Glutamatergic neuron (in vitro differentiated cells): ENCODE measurements around the gene ZNF778. TPM values are rescaled to one million over a fixed set of nuclear protein-coding genes. Genes with fewer than 3 reads are reported as not detected.
"Not testable (repeated sequence)": the region's sequence is repeated elsewhere in the genome, so short reads cannot be mapped to it uniquely, and the experiment has no call there.

ENCODE experiments used
- DNase-seq: peaks from one replicate; pipeline ENCODE4 v3.0.0; 2022
- H3K27ac Mint-ChIP-seq: one replicate; pipeline ENCODE4 v1.8.0; 2020; ENCODE audit warnings: mild to moderate bottlenecking, mixed read lengths, inconsistent platforms; ENCODE audit not compliant: unreplicated experiment
- H3K27me3 Mint-ChIP-seq: one replicate; pipeline ENCODE4 v1.8.0; 2020; ENCODE audit warnings: mild to moderate bottlenecking, moderate library complexity, mixed read lengths, inconsistent platforms; ENCODE audit not compliant: unreplicated experiment
- H3K36me3 Mint-ChIP-seq: one replicate; pipeline ENCODE4 v1.8.0; 2020; ENCODE audit warnings: mild to moderate bottlenecking, mixed read lengths, inconsistent platforms; ENCODE audit not compliant: unreplicated experiment
- H3K4me1 Mint-ChIP-seq: one replicate; pipeline ENCODE4 v1.8.0; 2020; ENCODE audit warnings: mild to moderate bottlenecking, low read depth, mixed read lengths, inconsistent platforms; ENCODE audit not compliant: unreplicated experiment
- H3K4me3 Mint-ChIP-seq: one replicate; pipeline ENCODE4 v1.8.0; 2020; ENCODE audit warnings: mild to moderate bottlenecking, mixed read lengths, inconsistent platforms; ENCODE audit not compliant: unreplicated experiment
- H3K9me3 Mint-ChIP-seq: one replicate; pipeline ENCODE4 v1.8.0; 2020; ENCODE audit warnings: mild to moderate bottlenecking, moderate library complexity, mixed read lengths, inconsistent platforms; ENCODE audit not compliant: unreplicated experiment
- total RNA-seq: library from RNA; stranded (reverse); fragmentation: NEBNext Ultra II Directional; extraction: Animal tissue kit (Norgen Biotek cat#: 25700); gene quantifications from one replicate; pipeline ENCODE4 v1.2.1, GENCODE V29; 2021; ENCODE audit not compliant: unreplicated experiment
- TF ChIP-seq, protein P1 (sequence below): fragments of 200-600 bp; sonication (generic); IDR thresholded peaks from one replicate; pipeline ENCODE4 v1.5.0; 2021; ENCODE audit not compliant: partially characterized antibody, unreplicated experiment

Gene ZNF778
- total RNA-seq, 1 donor from 2014 or later: 36.2 TPM

DNA sequence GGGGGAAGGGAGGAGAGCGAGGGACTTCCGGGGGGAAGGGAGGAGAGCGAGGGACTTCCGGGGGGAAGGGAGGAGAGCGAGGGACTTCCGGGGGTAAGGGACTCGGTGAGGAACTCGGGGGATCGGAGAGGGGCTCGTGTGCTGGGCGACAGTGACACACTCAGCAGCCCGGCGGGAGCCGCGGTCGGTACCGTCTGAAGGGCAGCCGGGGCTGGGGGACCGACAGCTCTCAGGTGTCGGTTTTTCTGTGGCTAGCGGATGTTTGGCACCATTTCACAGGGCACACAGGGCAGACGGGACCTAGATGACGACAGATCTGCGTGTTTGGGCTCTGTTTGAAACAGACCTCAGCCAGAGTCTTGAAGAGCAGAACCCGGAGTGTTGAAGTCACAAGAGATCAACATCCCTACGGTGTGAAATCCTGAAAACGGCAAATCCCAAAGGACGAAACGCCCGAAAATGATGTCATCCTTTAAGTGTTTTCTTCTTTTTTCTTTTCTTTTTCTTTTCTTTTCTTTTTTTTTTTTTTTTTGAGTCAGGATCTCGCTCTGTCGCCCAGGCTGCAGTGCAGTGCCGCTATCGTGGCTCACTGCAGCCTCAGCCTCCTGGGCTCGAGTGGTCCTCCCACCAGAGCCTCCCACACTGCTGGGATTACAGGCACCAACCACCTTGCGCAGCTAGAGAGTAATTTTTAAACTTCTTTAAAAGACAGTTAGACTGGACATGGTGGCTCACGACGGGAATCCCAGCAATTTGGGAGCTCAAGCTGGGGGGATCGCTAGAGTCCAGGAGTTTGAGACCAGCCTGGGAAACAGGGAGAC is 23.9 kb downstream of the ZNF778 start:
- Mint-ChIP-seq H3K4me1 (no peaks in the 10 kb centered on the region), H3K27ac (peak overlapping the region; percentile 95), H3K27me3 (peaks cover 10% of the 10 kb centered on the region), H3K9me3 (peaks cover 9% of the 10 kb centered on the region), H3K36me3 (no peaks in the 10 kb centered on the region), H3K4me3 (peak overlapping the region; percentile 97)
- TF ChIP-seq, protein P1, sequence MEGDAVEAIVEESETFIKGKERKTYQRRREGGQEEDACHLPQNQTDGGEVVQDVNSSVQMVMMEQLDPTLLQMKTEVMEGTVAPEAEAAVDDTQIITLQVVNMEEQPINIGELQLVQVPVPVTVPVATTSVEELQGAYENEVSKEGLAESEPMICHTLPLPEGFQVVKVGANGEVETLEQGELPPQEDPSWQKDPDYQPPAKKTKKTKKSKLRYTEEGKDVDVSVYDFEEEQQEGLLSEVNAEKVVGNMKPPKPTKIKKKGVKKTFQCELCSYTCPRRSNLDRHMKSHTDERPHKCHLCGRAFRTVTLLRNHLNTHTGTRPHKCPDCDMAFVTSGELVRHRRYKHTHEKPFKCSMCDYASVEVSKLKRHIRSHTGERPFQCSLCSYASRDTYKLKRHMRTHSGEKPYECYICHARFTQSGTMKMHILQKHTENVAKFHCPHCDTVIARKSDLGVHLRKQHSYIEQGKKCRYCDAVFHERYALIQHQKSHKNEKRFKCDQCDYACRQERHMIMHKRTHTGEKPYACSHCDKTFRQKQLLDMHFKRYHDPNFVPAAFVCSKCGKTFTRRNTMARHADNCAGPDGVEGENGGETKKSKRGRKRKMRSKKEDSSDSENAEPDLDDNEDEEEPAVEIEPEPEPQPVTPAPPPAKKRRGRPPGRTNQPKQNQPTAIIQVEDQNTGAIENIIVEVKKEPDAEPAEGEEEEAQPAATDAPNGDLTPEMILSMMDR: no peak
- DNase-seq: peak; percentile 77

GRCh38 chr16:89242795-89243200 is 25.3 kb downstream of the ZNF778 start:
- TF ChIP-seq, protein P1: no peak
- DNase-seq: no peak
- peaks cover 9% of the 10 kb centered on the region for H3K9me3 Mint-ChIP-seq
- no peak overlapping the region for H3K4me3 Mint-ChIP-seq
- H3K36me3 Mint-ChIP-seq: no peaks in the 10 kb centered on the region
- peaks cover 12% of the 10 kb centered on the region for H3K27me3 Mint-ChIP-seq
- H3K4me1 Mint-ChIP-seq: no peaks in the 10 kb centered on the region
- H3K27ac Mint-ChIP-seq: no peak overlapping the region

- no peak overlapping the region for H3K4me3 Mint-ChIP-seq
- H3K36me3 Mint-ChIP-seq: no peaks in the 10 kb centered on the region
- peaks cover 9% of the 10 kb centered on the region for H3K9me3 Mint-ChIP-seq
- H3K4me1 Mint-ChIP-seq: no peaks in the 10 kb centered on the region
- TF ChIP-seq, protein P1: no peak
- H3K27me3 Mint-ChIP-seq: peaks cover 12% of the 10 kb centered on the region
- DNase-seq: no peak
- H3K27ac Mint-ChIP-seq: no peak overlapping the region
Observed at GRCh38 chr16:89243664-89244063, 26.2 kb downstream of the ZNF778 start.

DNA sequence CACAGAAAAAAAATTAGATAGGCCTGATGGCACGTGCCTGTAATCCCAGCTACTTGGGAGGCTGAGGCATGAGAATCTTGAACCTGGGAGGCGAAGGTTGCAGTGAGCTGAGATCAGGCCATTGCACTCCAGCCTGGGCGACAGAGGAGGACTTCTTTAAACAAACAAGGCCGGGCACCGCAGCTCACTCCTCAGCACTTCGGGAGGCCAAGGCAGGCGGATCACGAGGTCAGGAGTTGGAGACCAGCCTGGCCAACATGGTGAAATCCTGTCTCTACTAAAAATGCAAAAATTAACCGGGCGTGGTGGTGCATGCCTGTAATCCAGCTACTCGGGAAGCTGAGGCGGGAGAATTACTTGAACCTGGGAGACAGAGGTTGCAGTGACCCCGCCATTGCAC is 26.8 kb downstream of the ZNF778 start:
- not testable (repeated sequence) for H3K9me3 Mint-ChIP-seq, H3K4me3 Mint-ChIP-seq, H3K36me3 Mint-ChIP-seq, H3K27ac Mint-ChIP-seq, DNase-seq, H3K4me1 Mint-ChIP-seq
- H3K27me3 Mint-ChIP-seq: peaks cover 12% of the 10 kb centered on the region

- H3K36me3 Mint-ChIP-seq: peaks cover 1% of the 10 kb centered on the region
- H3K4me3 Mint-ChIP-seq: no peak overlapping the region
- no peak for DNase-seq
- TF ChIP-seq, protein P1: no peak
- no peaks in the 10 kb centered on the region for H3K4me1 Mint-ChIP-seq
- peaks cover 10% of the 10 kb centered on the region for H3K27me3 Mint-ChIP-seq
- H3K9me3 Mint-ChIP-seq: peaks cover 9% of the 10 kb centered on the region
- H3K27ac Mint-ChIP-seq: no peak overlapping the region
Observed at GRCh38 chr16:89244754-89245153, 27.3 kb downstream of the ZNF778 start.
